Thymus (tissue), 11 donors: ENCODE measurements around the gene TRNAU1AP. TPM values are rescaled to one million over a fixed set of nuclear protein-coding genes. Genes with fewer than 3 reads are reported as not detected.
"Not testable (repeated sequence)": the region's sequence is repeated elsewhere in the genome, so short reads cannot be mapped to it uniquely, and the experiment has no call there.

Experiments used
- DNase-seq, 9 donors: peaks; one replicate each; pipeline ENCODE4 v3.0.0-alpha.2; 2013; ENCODE audit warnings: low spot score in 9 of 9, low read depth in 6 of 9, missing footprints in 1 of 9
- H3K27ac ChIP-seq, 2 donors: one replicate each; pipeline ENCODE4 v1.5.1; 2013; ENCODE audit warnings: control low read depth in 1 of 2, low read depth in 1 of 2, low read length in 1 of 2, mild to moderate bottlenecking in 1 of 2, moderate library complexity in 1 of 2
- H3K27me3 ChIP-seq, 2 donors: one replicate each; pipeline ENCODE4 v1.5.1; 2013; ENCODE audit warnings: low read length in 1 of 2; ENCODE audit not compliant: control insufficient read depth in 2 of 2, insufficient read depth in 1 of 2
- H3K36me3 ChIP-seq, 2 donors: one replicate each; pipeline ENCODE4 v1.5.1; 2013; ENCODE audit warnings: low read length in 1 of 2, mild to moderate bottlenecking in 1 of 2, moderate library complexity in 1 of 2; ENCODE audit not compliant: control insufficient read depth in 2 of 2, insufficient read depth in 2 of 2
- H3K4me1 ChIP-seq, 2 donors: one replicate each; pipeline ENCODE4 v1.5.1; 2013; ENCODE audit warnings: low read length in 2 of 2; ENCODE audit not compliant: control insufficient read depth in 2 of 2, insufficient read depth in 2 of 2
- H3K4me3 ChIP-seq, 2 donors: one replicate each; pipeline ENCODE4 v1.5.1; 2013; ENCODE audit warnings: low read length in 2 of 2, control low read depth in 1 of 2, mild to moderate bottlenecking in 1 of 2
- H3K9me3 ChIP-seq, 2 donors: one replicate each; pipeline ENCODE4 v1.5.1; 2013; ENCODE audit warnings: low read length in 1 of 2, mild to moderate bottlenecking in 1 of 2; ENCODE audit not compliant: control insufficient read depth in 2 of 2, insufficient read depth in 1 of 2
- WGBS: extraction: QIAGEN DNeasy Blood & Tissue Kit; methylation state at CpG from one replicate; pipeline ENCODE4 v1.1.7; 2013; 5-methylcytosine and 5-hydroxymethylcytosine counted together
- polyA plus RNA-seq: library from polyadenylated mRNA; stranded (reverse); fragments of 200-250 nt; gene quantifications from one replicate; pipeline ENCODE4 v1.2.3, GENCODE V29; 2013
- total RNA-seq: library from RNA; stranded (reverse); fragments of 120-200 nt; gene quantifications from one replicate; pipeline ENCODE4 v1.2.4, GENCODE V29; 2013
- donor health status: healthy.

The TRNAU1AP gene
- total and polyA plus RNA-seq, 2 donors: 38.6 to 42.6 TPM

GRCh38 chr1:28592321-28593071 lies 39.6 kb downstream of the TRNAU1AP start:
- 7% methylated on average over 81 of the region's 81 CpGs for WGBS

GRCh38 chr1:28593988-28594356 lies 41.1 kb downstream of the TRNAU1AP start:
- peak overlapping the region in 1 of 2 donors; percentile 26 for H3K27ac ChIP-seq
- not testable (repeated sequence) for H3K36me3 ChIP-seq, H3K4me3 ChIP-seq, DNase-seq, H3K9me3 ChIP-seq
- peaks cover 5 to 14% of the 10 kb centered on the region in 2 donors for H3K4me1 ChIP-seq
- WGBS: 94% methylated on average over 3 of the region's 3 CpGs
- peaks cover 0 to 19% of the 10 kb centered on the region in 2 donors for H3K27me3 ChIP-seq

More at GRCh38 chr1:28592321-28593071, 39.6 kb downstream of the TRNAU1AP start:
- no peaks in the 10 kb centered on the region for H3K9me3 ChIP-seq
- H3K4me3 ChIP-seq: peak overlapping the region; percentile 36 to 55
- peak overlapping the region; percentile 52 to 62 for H3K27ac ChIP-seq
- H3K27me3 ChIP-seq: peaks cover 0 to 19% of the 10 kb centered on the region in 2 donors
- no peak for DNase-seq
- H3K4me1 ChIP-seq: peaks cover 5 to 11% of the 10 kb centered on the region in 2 donors
- H3K36me3 ChIP-seq: peaks cover 0 to 5% of the 10 kb centered on the region in 2 donors

- H3K9me3 ChIP-seq, H3K36me3 ChIP-seq, H3K4me3 ChIP-seq: not testable (repeated sequence)
- Histone ChIP-seq H3K27ac (peak overlapping the region; percentile 60 to 78), H3K4me1 (peaks cover 5 to 23% of the 10 kb centered on the region in 2 donors), H3K27me3 (peaks cover 0 to 19% of the 10 kb centered on the region in 2 donors)
- peak in 1 of 9 donors; percentile 31 for DNase-seq
- 96% methylated on average over 7 of the region's 7 CpGs for WGBS
These were observed 42.0 kb downstream of the TRNAU1AP start for GRCh38 chr1:28594686-28595411.

GRCh38 chr1:28595412-28596191 lies 42.7 kb downstream of the TRNAU1AP start:
- Histone ChIP-seq H3K36me3 (peaks cover 2 to 9% of the 10 kb centered on the region in 2 donors), H3K27ac (peak overlapping the region in 1 of 2 donors; percentile 78), H3K9me3 (no peaks in the 10 kb centered on the region), H3K27me3 (peaks cover 0 to 19% of the 10 kb centered on the region in 2 donors), H3K4me3 (no peak overlapping the region), H3K4me1 (peaks cover 5 to 24% of the 10 kb centered on the region in 2 donors)
- DNase-seq: no peak
- WGBS: 97% methylated on average over 10 of the region's 10 CpGs

- H3K4me1 ChIP-seq: peaks cover 5 to 24% of the 10 kb centered on the region in 2 donors
- not testable (repeated sequence) for H3K4me3 ChIP-seq, H3K36me3 ChIP-seq, H3K9me3 ChIP-seq, H3K27ac ChIP-seq, DNase-seq
- H3K27me3 ChIP-seq: peaks cover 0 to 19% of the 10 kb centered on the region in 2 donors
- 97% methylated on average over 11 of the region's 11 CpGs for WGBS
These were observed 43.4 kb downstream of the TRNAU1AP start for GRCh38 chr1:28596276-28596675.

GRCh38 chr1:28601696-28602095 lies 48.8 kb downstream of the TRNAU1AP start:
- no peaks in the 10 kb centered on the region for H3K9me3 ChIP-seq
- H3K27ac ChIP-seq: peak overlapping the region in 1 of 2 donors; percentile 57
- no peak overlapping the region for H3K4me3 ChIP-seq
- H3K27me3 ChIP-seq: no peaks in the 10 kb centered on the region
- DNase-seq: no peak
- peaks cover 0 to 19% of the 10 kb centered on the region in 2 donors for H3K4me1 ChIP-seq
- WGBS: 95% methylated on average over 3 of the region's 3 CpGs
- peaks cover 35 to 41% of the 10 kb centered on the region in 2 donors for H3K36me3 ChIP-seq

- Histone ChIP-seq H3K9me3 (no peaks in the 10 kb centered on the region), H3K4me3 (no peak overlapping the region), H3K36me3 (peaks cover 46 to 49% of the 10 kb centered on the region in 2 donors), H3K27ac (peak overlapping the region in 1 of 2 donors; percentile 57), H3K27me3 (no peaks in the 10 kb centered on the region), H3K4me1 (peaks cover 0 to 19% of the 10 kb centered on the region in 2 donors)
- WGBS: 88% methylated on average over 15 of the region's 15 CpGs
- peak in 3 of 9 donors; percentile 28 to 62 (median 32) for DNase-seq
These were observed 49.9 kb downstream of the TRNAU1AP start for GRCh38 chr1:28602536-28603439.

- 96% methylated on average over 5 of the region's 5 CpGs for WGBS
- H3K27ac ChIP-seq: no peak overlapping the region
- H3K9me3 ChIP-seq: no peaks in the 10 kb centered on the region
- peaks cover 0 to 11% of the 10 kb centered on the region in 2 donors for H3K4me1 ChIP-seq
- H3K4me3 ChIP-seq: no peak overlapping the region
- DNase-seq: no peak
- peaks cover 51 to 52% of the 10 kb centered on the region in 2 donors for H3K36me3 ChIP-seq
- no peaks in the 10 kb centered on the region for H3K27me3 ChIP-seq
These were observed 51.5 kb downstream of the TRNAU1AP start for GRCh38 chr1:28604411-28604810.
